Tibial artery (tissue), 4 donors: ENCODE measurements around the gene C19orf81.
A peak's percentile ranks its signal among the peaks of the same experiment; 100 is the strongest.

Source experiments
- DNase-seq, 2 donors: peaks; one replicate each; pipeline ENCODE4 v3.0.0-alpha.2; 2019
- H3K27ac ChIP-seq, 2 donors: fragments of 200-600 bp; sonication (generic) in 1 of 2; 1 replicate in 1 of 2; 2 replicates in 1 of 2; pipeline ENCODE4 v1.5.1; 2018 to 2019; ENCODE audit warnings: mild to moderate bottlenecking in 1 of 2
- H3K27me3 ChIP-seq, 2 donors: fragments of 200-600 bp; sonication (generic) in 1 of 2; one replicate each; pipeline versions ENCODE4 v1.5.1 to v1.6.0; 2016 to 2019
- H3K36me3 ChIP-seq, 3 donors: fragments of 200-600 bp; sonication (generic) in 2 of 3; one replicate each; pipeline ENCODE4 v1.5.1; 2016 to 2019; ENCODE audit warnings: mild to moderate bottlenecking in 2 of 3
- H3K4me1 ChIP-seq, 4 donors: fragments of 200-600 bp; sonication (generic) in 2 of 4; 1 replicate in 3 of 4; 2 replicates in 1 of 4; pipeline ENCODE4 v1.5.1; 2016 to 2019
- H3K4me3 ChIP-seq, 2 donors: fragments of 200-600 bp; sonication (generic) in 1 of 2; 1 replicate in 1 of 2; 2 replicates in 1 of 2; pipeline ENCODE4 v1.5.1; 2018 to 2019; ENCODE audit warnings: mild to moderate bottlenecking in 2 of 2
- H3K9me3 ChIP-seq, 3 donors: fragments of 200-600 bp; sonication (generic) in 1 of 3; one replicate each; pipeline ENCODE4 v1.5.1; 2016 to 2019
- CTCF ChIP-seq, 2 experiments: fragments of 200-600 bp in 1 of 2; fragments of 450-650 bp in 1 of 2; IDR thresholded peaks; one replicate each; pipeline ENCODE4 v1.5.1; 2017 to 2019; ENCODE audit warnings: antibody characterized with exemption in 2 of 2, mild to moderate bottlenecking in 1 of 2, moderate library complexity in 1 of 2
- intact Hi-C: fragments of 100-400 bp; cut with DNase I; formaldehyde crosslinking; loops from one replicate; pipeline ENCODE4 v1.15.0; 2023; ENCODE audit warnings: low total_unique reads

The C19orf81 gene

GRCh38 chr19:50669302-50670101, 20.3 kb downstream of the C19orf81 start:
- Histone ChIP-seq H3K4me3 (no peak overlapping the region), H3K9me3 (no peaks in the 10 kb centered on the region), H3K27ac (no peak overlapping the region), H3K36me3 (no peaks in the 10 kb centered on the region), H3K4me1 (peaks cover 0 to 27% (median 14%) of the 10 kb centered on the region in 4 donors), H3K27me3 (peaks cover 7 to 80% of the 10 kb centered on the region in 2 donors)
- intact Hi-C loops: no loop called here
- peak; percentile 50 to 54 for TF ChIP-seq CTCF (IDR thresholded peaks at IDR 0.05)
- DNase-seq: no peak

- no peak overlapping the region for H3K27ac ChIP-seq
- no peak for DNase-seq
- intact Hi-C loops: no loop called here
- H3K4me3 ChIP-seq: no peak overlapping the region
- no peaks in the 10 kb centered on the region for H3K9me3 ChIP-seq
- TF ChIP-seq CTCF (IDR thresholded peaks at IDR 0.05): no peak
- H3K36me3 ChIP-seq: no peaks in the 10 kb centered on the region
- peaks cover 0 to 27% (median 14%) of the 10 kb centered on the region in 4 donors for H3K4me1 ChIP-seq
- peaks cover 7 to 81% of the 10 kb centered on the region in 2 donors for H3K27me3 ChIP-seq
These were observed 20.8 kb downstream of the C19orf81 start for GRCh38 chr19:50670102-50670380.

- intact Hi-C loops: no loop called here
These were observed 23.9 kb downstream of the C19orf81 start for GRCh38 chr19:50673118-50673517.

GRCh38 chr19:50676625-50677197, 27.5 kb downstream of the C19orf81 start:
- Histone ChIP-seq H3K4me3 (no peak overlapping the region), H3K4me1 (peaks cover 0 to 7% (median 0%) of the 10 kb centered on the region in 4 donors), H3K27me3 (peaks cover 0 to 60% of the 10 kb centered on the region in 2 donors), H3K36me3 (no peaks in the 10 kb centered on the region), H3K9me3 (peaks cover 0 to 4% (median 0%) of the 10 kb centered on the region in 3 donors), H3K27ac (no peak overlapping the region)
- no peak for TF ChIP-seq CTCF (IDR thresholded peaks at IDR 0.05)
- intact Hi-C loops: no loop called here
- DNase-seq: no peak

More at GRCh38 chr19:50673118-50673517, 23.9 kb downstream of the C19orf81 start:
- no peaks in the 10 kb centered on the region for H3K36me3 ChIP-seq
- H3K9me3 ChIP-seq: peaks cover 0 to 4% (median 0%) of the 10 kb centered on the region in 3 donors
- H3K4me1 ChIP-seq: peaks cover 0 to 5% (median under 1%) of the 10 kb centered on the region in 4 donors
- peaks cover 2 to 71% of the 10 kb centered on the region in 2 donors for H3K27me3 ChIP-seq
- no peak overlapping the region for H3K4me3 ChIP-seq
- TF ChIP-seq CTCF (IDR thresholded peaks at IDR 0.05): no peak
- H3K27ac ChIP-seq: no peak overlapping the region
- DNase-seq: no peak

GRCh38 chr19:50677636-50678035, 28.4 kb downstream of the C19orf81 start:
- no peak for TF ChIP-seq CTCF (IDR thresholded peaks at IDR 0.05)
- Histone ChIP-seq H3K27ac (no peak overlapping the region), H3K9me3 (peaks cover 0 to 4% (median 0%) of the 10 kb centered on the region in 3 donors), H3K4me1 (peaks cover 0 to 7% (median 0%) of the 10 kb centered on the region in 4 donors), H3K4me3 (no peak overlapping the region), H3K36me3 (no peaks in the 10 kb centered on the region), H3K27me3 (peaks cover 0 to 62% of the 10 kb centered on the region in 2 donors)
- no peak for DNase-seq
- intact Hi-C loops: no loop called here
